Nephron progenitor cell (in vitro differentiated cells): ENCODE measurements around the gene RGS11.
A peak's percentile ranks its signal among the peaks of the same experiment; 100 is the strongest.

Experiments
- DNase-seq: peaks from one replicate; pipeline ENCODE4 v3.0.0; 2021
- H3K27ac Mint-ChIP-seq: 2 replicates; pipeline ENCODE4 v1.8.0; 2021; ENCODE audit warnings: mild to moderate bottlenecking, moderate library complexity, mixed read lengths
- H3K27me3 Mint-ChIP-seq: 2 replicates; pipeline ENCODE4 v1.8.0; 2021; ENCODE audit warnings: mild to moderate bottlenecking, low read depth, mixed read lengths; ENCODE audit not compliant: poor library complexity
- H3K36me3 Mint-ChIP-seq: 2 replicates; pipeline ENCODE4 v1.8.0; 2021; ENCODE audit warnings: low read depth, mixed read lengths
- H3K4me1 Mint-ChIP-seq: 2 replicates; pipeline ENCODE4 v1.8.0; 2021; ENCODE audit warnings: mixed read lengths
- H3K4me3 Mint-ChIP-seq: 2 replicates; pipeline ENCODE4 v1.8.0; 2021; ENCODE audit warnings: mild to moderate bottlenecking, moderate library complexity, mixed read lengths
- H3K9me3 Mint-ChIP-seq: 2 replicates; pipeline ENCODE4 v1.8.0; 2021; ENCODE audit warnings: mild to moderate bottlenecking, moderate library complexity, mixed read lengths
- TF ChIP-seq, protein P1 (sequence below): fragments of 200-600 bp; sonication (generic); IDR thresholded peaks from 2 replicates; pipeline ENCODE4 v1.5.0; 2021; ENCODE audit warnings: antibody characterized with exemption

RGS11 gene

DNA sequence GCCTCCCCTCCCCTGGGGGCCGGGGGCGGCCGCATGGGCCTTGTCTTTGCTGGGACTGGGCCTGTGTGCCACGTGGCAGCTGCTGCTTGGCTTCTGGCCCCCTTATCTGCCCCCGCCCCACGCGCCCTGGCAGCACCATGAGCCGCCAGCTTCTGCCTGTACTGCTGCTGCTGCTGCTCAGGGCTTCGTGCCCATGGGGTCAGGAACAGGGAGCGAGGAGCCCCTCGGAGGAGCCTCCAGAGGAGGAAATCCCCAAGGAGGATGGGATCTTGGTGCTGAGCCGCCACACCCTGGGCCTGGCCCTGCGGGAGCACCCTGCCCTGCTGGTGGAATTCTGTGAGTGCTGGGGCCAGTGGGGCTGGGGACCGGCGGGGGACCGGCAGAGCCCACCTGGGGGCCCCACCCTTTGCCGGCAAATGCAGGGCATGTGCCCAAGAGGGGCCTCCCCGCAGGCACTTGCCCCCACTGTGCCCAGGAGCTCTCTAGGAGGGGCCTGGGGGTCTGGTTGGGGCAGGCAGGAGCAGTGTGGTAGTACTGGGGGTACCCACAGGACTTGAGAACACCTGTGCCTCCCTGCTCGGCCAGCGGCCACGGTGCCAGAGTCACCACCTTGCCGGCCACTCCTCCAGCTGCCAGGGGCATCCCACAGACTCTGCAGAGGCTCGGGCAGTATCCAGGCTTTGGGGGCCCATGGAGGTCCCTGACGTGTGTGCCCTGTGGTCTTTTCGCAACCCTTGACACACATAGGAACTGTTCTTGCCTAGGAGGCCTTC lies 7.5 kb upstream of the RGS11 start, which contains the start of gene PDIA2:
PDIA2 (plus strand) TSS at position 132 of the 773 bp plus-strand sequence; CDS start at position 138, 6 bp downstream.
- TF ChIP-seq, protein P1, sequence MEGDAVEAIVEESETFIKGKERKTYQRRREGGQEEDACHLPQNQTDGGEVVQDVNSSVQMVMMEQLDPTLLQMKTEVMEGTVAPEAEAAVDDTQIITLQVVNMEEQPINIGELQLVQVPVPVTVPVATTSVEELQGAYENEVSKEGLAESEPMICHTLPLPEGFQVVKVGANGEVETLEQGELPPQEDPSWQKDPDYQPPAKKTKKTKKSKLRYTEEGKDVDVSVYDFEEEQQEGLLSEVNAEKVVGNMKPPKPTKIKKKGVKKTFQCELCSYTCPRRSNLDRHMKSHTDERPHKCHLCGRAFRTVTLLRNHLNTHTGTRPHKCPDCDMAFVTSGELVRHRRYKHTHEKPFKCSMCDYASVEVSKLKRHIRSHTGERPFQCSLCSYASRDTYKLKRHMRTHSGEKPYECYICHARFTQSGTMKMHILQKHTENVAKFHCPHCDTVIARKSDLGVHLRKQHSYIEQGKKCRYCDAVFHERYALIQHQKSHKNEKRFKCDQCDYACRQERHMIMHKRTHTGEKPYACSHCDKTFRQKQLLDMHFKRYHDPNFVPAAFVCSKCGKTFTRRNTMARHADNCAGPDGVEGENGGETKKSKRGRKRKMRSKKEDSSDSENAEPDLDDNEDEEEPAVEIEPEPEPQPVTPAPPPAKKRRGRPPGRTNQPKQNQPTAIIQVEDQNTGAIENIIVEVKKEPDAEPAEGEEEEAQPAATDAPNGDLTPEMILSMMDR: no peak
- no peak for DNase-seq
- H3K27me3 Mint-ChIP-seq: peaks cover 37% of the 10 kb centered on the region
- peaks cover 23% of the 10 kb centered on the region for H3K36me3 Mint-ChIP-seq
- no peak within 1 kb of the TSS for H3K27ac Mint-ChIP-seq
- H3K4me3 Mint-ChIP-seq: no peak within 1 kb of the TSS
- H3K9me3 Mint-ChIP-seq: peaks cover 8% of the 10 kb centered on the region
- no peaks in the 10 kb centered on the region for H3K4me1 Mint-ChIP-seq

DNA sequence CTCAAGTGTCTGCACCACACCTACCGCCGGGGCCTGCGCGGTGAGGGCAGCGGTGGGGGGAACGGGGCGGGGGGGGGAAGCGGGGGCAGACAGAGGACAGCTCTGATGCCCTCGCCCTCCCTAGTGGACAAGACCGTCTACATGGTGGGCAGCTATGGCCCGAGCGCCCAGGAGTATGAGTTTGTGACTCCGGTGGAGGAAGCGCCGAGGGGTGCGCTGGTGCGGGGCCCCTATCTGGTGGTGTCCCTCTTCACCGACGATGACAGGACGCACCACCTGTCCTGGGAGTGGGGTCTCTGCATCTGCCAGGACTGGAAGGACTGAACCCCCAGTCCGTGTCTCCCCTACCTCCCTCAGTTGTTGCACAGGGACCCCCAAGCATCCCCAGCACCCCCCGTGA lies 6.7 kb upstream of the RGS11 start:
- TF ChIP-seq, protein P1: no peak
- no peak overlapping the region for H3K27ac Mint-ChIP-seq
- DNase-seq: no peak
- peaks cover 8% of the 10 kb centered on the region for H3K9me3 Mint-ChIP-seq
- H3K4me3 Mint-ChIP-seq: no peak overlapping the region
- H3K27me3 Mint-ChIP-seq: peaks cover 44% of the 10 kb centered on the region
- H3K36me3 Mint-ChIP-seq: peaks cover 17% of the 10 kb centered on the region
- no peaks in the 10 kb centered on the region for H3K4me1 Mint-ChIP-seq

DNA sequence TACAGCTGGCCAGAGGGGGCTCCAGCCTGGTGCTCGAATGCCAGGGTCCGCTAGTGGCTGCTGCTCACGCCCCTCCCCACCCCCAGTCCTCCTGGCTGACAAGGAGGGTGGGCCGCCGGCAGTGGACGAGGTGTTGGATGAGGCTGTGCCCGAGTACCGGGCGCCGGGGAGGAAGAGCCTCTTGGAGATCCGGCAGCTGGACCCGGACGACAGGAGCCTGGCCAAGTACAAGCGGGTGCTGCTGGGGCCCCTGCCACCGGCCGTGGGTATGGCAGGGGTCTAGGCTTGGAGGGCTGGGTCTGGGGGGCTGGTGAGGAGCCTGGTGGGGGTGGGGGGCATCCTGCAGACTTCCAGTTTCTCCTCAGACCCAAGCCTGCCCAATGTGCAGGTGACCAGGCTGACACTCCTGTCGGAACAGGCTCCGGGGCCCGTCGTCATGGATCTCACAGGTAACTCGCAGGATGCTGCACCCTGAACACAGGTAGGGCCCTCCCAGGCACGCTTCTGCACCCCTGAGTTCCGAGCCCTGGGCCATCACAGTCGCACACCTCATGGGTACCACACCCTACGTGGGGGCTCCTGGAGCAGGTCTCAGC lies 6.0 kb upstream of the RGS11 start:
- peaks cover 10% of the 10 kb centered on the region for H3K36me3 Mint-ChIP-seq
- H3K9me3 Mint-ChIP-seq: peaks cover 8% of the 10 kb centered on the region
- no peak overlapping the region for H3K27ac Mint-ChIP-seq
- no peak overlapping the region for H3K4me3 Mint-ChIP-seq
- DNase-seq: no peak
- no peaks in the 10 kb centered on the region for H3K4me1 Mint-ChIP-seq
- peaks cover 51% of the 10 kb centered on the region for H3K27me3 Mint-ChIP-seq
- TF ChIP-seq, protein P1: no peak

DNA sequence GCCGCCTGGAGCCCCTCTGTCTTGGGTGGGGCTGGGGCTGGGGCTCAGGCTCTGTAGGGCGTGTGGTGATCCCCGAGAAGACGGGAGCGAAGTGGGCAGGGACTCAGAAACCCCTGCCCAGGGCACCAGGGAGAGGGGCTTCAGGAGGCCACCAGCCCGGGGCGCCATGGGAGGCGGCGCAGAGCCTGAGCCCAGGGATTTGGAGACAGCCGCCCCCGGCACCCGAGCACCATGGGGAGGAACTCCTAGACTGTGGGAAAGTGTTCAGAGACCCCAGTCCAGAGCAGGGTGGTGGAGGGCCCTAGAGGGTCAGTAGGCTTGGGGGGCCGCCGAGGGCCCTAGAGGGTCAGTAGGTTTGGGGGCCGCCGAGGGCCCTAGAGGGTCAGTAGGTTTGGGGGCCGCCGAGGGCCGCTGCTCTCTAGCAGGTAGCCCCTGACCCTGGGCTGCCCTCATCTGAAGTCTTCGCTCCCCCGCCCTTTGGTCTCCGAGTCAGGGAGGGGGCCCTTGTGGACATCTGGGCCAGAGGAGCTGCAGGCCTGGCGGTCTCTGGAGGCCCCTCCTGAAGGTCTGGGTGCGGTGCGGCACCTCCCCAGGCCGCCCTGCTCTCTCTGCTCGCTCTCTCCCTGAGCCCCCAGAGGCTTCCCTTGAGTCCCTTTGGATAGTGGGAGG lies 5.4 kb upstream of the RGS11 start:
- H3K27me3 Mint-ChIP-seq: peaks cover 58% of the 10 kb centered on the region
- peak overlapping the region; percentile 54 for H3K4me3 Mint-ChIP-seq
- TF ChIP-seq, protein P1: no peak
- no peaks in the 10 kb centered on the region for H3K4me1 Mint-ChIP-seq
- H3K27ac Mint-ChIP-seq: no peak overlapping the region
- DNase-seq: no peak
- peaks cover 4% of the 10 kb centered on the region for H3K9me3 Mint-ChIP-seq
- peaks cover 4% of the 10 kb centered on the region for H3K36me3 Mint-ChIP-seq

DNA sequence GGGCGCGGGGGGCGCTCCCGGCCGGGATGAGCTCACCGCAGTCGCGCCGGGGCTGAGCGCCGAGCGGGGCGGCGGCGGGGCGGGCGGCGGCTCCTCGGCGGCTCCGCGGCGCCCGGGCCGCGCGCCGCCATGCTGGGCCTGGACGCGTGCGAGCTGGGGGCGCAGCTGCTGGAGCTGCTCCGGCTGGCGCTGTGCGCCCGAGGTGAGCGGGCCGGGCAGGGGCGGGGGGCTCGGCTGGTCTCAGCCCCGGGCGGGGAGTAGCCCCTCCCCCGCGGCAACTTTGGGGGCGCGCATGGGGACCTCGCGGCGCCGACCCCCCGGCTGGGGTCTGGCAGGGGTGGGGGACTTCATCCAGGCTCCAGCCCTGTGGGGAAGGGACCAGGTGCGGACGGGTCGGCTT lies 4.8 kb upstream of the RGS11 start, which contains the start of gene ARHGDIG:
ARHGDIG (plus strand) TSS at position 40 of the 400 bp plus-strand sequence; CDS start at position 130, 90 bp downstream.
- H3K4me3 Mint-ChIP-seq: peak within 1 kb of the TSS; percentile 54
- peaks cover 3% of the 10 kb centered on the region for H3K36me3 Mint-ChIP-seq
- H3K27me3 Mint-ChIP-seq: peaks cover 60% of the 10 kb centered on the region
- TF ChIP-seq, protein P1: no peak
- H3K4me1 Mint-ChIP-seq: no peaks in the 10 kb centered on the region
- DNase-seq: peak; percentile 50
- H3K9me3 Mint-ChIP-seq: peaks cover 3% of the 10 kb centered on the region
- H3K27ac Mint-ChIP-seq: no peak within 1 kb of the TSS
